GM23338 (cell line): ENCODE data around the gene DDX60. TPM values are rescaled to one million over a fixed set of nuclear protein-coding genes. Genes with fewer than 3 reads are reported as not detected.

Experiments used
- ATAC-seq: fragments of 200-7000 bp; cut with Tn5 transposase; 3 replicates; pipeline ENCODE4 v1.9.1; 2020
- DNase-seq: peaks from one replicate; pipeline ENCODE4 v3.0.0-alpha.2; 2015; ENCODE audit warnings: low spot score
- H2AFZ ChIP-seq: fragments of 200-600 bp; sonication (generic); 2 replicates; pipeline ENCODE4 v1.8.0; 2016; ENCODE audit warnings: antibody characterized with exemption, mild to moderate bottlenecking, moderate library complexity
- H3F3A ChIP-seq: fragments of 200-600 bp; sonication (generic); replicated peaks from 2 replicates; pipeline ENCODE4 v1.8.0; 2017; ENCODE audit warnings: antibody characterized with exemption, mixed run types, low read depth
- H3K27ac ChIP-seq: fragments of 200-600 bp; sonication (generic); 2 replicates; pipeline ENCODE4 v1.6.1; 2016; ENCODE audit warnings: low read depth
- H3K27me3 ChIP-seq: fragments of 200-600 bp; sonication (generic); 2 replicates; pipeline ENCODE4 v1.8.0; 2016; ENCODE audit warnings: mild to moderate bottlenecking, mixed run types, moderate library complexity; ENCODE audit not compliant: insufficient read depth
- H3K36me3 ChIP-seq: fragments of 200-600 bp; sonication (generic); 2 replicates; pipeline ENCODE4 v1.8.0; 2016; ENCODE audit warnings: mild to moderate bottlenecking; ENCODE audit not compliant: insufficient read depth
- H3K4me1 ChIP-seq: fragments of 200-600 bp; sonication (generic); 2 replicates; pipeline ENCODE4 v1.8.0; 2016; ENCODE audit warnings: mild to moderate bottlenecking, moderate library complexity; ENCODE audit not compliant: insufficient read depth
- H3K4me2 ChIP-seq: fragments of 200-600 bp; sonication (generic); 2 replicates; pipeline ENCODE4 v1.7.1; 2017; ENCODE audit warnings: mixed run types
- H3K4me3 ChIP-seq: fragments of 200-600 bp; sonication (generic); 2 replicates; pipeline ENCODE4 v1.6.1; 2016; ENCODE audit warnings: mixed run types
- H3K79me2 ChIP-seq: fragments of 200-600 bp; sonication (generic); replicated peaks from 2 replicates; pipeline ENCODE4 v1.8.0; 2017; ENCODE audit warnings: mild to moderate bottlenecking; ENCODE audit not compliant: insufficient read depth
- H3K9me2 ChIP-seq: fragments of 200-600 bp; sonication (generic); 2 replicates; pipeline ENCODE4 v1.8.0; 2017; ENCODE audit not compliant: insufficient read depth
- H4K20me1 ChIP-seq: fragments of 200-600 bp; sonication (generic); replicated peaks from 2 replicates; pipeline ENCODE4 v1.8.0; 2017; ENCODE audit warnings: mild to moderate bottlenecking; ENCODE audit not compliant: insufficient read depth
- H3K27ac Mint-ChIP-seq: 2 replicates; pipeline ENCODE4 v1.8.0; 2020; ENCODE audit warnings: inconsistent platforms, mild to moderate bottlenecking, moderate library complexity, mixed read lengths
- H3K27me3 Mint-ChIP-seq: 3 replicates; pipeline ENCODE4 v1.8.0; 2022; ENCODE audit warnings: low read depth, mild to moderate bottlenecking, moderate library complexity, mixed read lengths, inconsistent platforms; ENCODE audit not compliant: insufficient read depth, poor library complexity
- H3K36me3 Mint-ChIP-seq: 3 replicates; pipeline ENCODE4 v1.8.0; 2021; ENCODE audit warnings: low read depth, mild to moderate bottlenecking, inconsistent platforms, moderate library complexity, mixed read lengths
- H3K4me1 Mint-ChIP-seq: 3 replicates; pipeline ENCODE4 v1.8.0; 2020; ENCODE audit warnings: mild to moderate bottlenecking, inconsistent platforms, mixed read lengths
- H3K4me3 Mint-ChIP-seq: 3 replicates; pipeline ENCODE4 v1.8.0; 2021; ENCODE audit warnings: moderate library complexity, mild to moderate bottlenecking, inconsistent platforms, mixed read lengths
- H3K9me3 Mint-ChIP-seq: 3 replicates; pipeline ENCODE4 v1.8.0; 2020; ENCODE audit warnings: moderate library complexity, mild to moderate bottlenecking, inconsistent platforms, mixed read lengths
- CREB1 ChIP-seq: fragments of 250-450 bp; sonication (Bioruptor Pico); IDR thresholded peaks from 2 replicates; pipeline ENCODE4 v1.5.0; 2020; ENCODE audit warnings: low read depth, mild to moderate bottlenecking, moderate library complexity
- CTCF ChIP-seq, 2 experiments: fragments of 200-600 bp in 1 of 2; sonication (generic) in 1 of 2; conservative IDR thresholded peaks; 2 replicates each; pipeline versions ENCODE4 v1.5.1 to v1.6.1; 2016 to 2017; ENCODE audit warnings: antibody characterized with exemption in 2 of 2, low read depth in 2 of 2, mild to moderate bottlenecking in 2 of 2, moderate library complexity in 1 of 2
- ZNF331 ChIP-seq: fragments of 250-450 bp; sonication (Bioruptor Pico); IDR thresholded peaks from 2 replicates; pipeline ENCODE4 v1.5.0; 2020; ENCODE audit warnings: low read depth, mild to moderate bottlenecking, moderate library complexity
- ZNF462 ChIP-seq: fragments of 250-450 bp; sonication (Bioruptor Pico); IDR thresholded peaks from 2 replicates; pipeline ENCODE4 v1.5.0; 2020; ENCODE audit warnings: mild to moderate bottlenecking, moderate library complexity
- polyA plus RNA-seq: library from polyadenylated mRNA; unstranded; fragments of >200 nt; fragmentation: Nextera tagmentation; extraction: Ambion mirVana; gene quantifications from 2 replicates; pipeline ENCODE4 v1.2.1, GENCODE V29; 2016
- total RNA-seq: library from RNA; depleted of rRNA; stranded (reverse); fragments of >200 nt; shearing (Covaris generic); gene quantifications from 2 replicates; pipeline ENCODE4 v1.2.3, GENCODE V29; 2014

Gene DDX60
- total and polyA plus RNA-seq, 2 experiments from 2014 or later, result 1.0 to 1.4 TPM

- no peaks in the 10 kb centered on the region for H4K20me1 ChIP-seq
- no peak overlapping the region for H3K4me2 ChIP-seq
- no peak for DNase-seq
- no peaks in the 10 kb centered on the region for H3K27me3 ChIP-seq
- Mint-ChIP-seq H3K4me3 (no peak overlapping the region), H3K9me3 (no peaks in the 10 kb centered on the region), H3K4me1 (peaks cover under 1% of the 10 kb centered on the region; the same call in 1 of the 3 replicates), H3K36me3 (no peaks in the 10 kb centered on the region), H3K27me3 (no peaks in the 10 kb centered on the region), H3K27ac (no peak overlapping the region)
- no peaks in the 10 kb centered on the region for H3K79me2 ChIP-seq
- H3K36me3 ChIP-seq, result no peaks in the 10 kb centered on the region
- H3K4me3 ChIP-seq, result no peak overlapping the region
- H3K27ac ChIP-seq, result no peak overlapping the region
- H2AFZ ChIP-seq, result no peak overlapping the region
- TF ChIP-seq CTCF (conservative IDR thresholded peaks at IDR 0.05; ENCODE audit: low read depth in 2 of 2), result no peak
- no peak for TF ChIP-seq ZNF331 (CRISPR knock-in tag)
- TF ChIP-seq CREB1 (CRISPR knock-in tag), result no peak
- no peak for TF ChIP-seq ZNF462 (CRISPR knock-in tag)
- 0 out of 2 replicates have a peak, but pooled peaks cover 2% of the 10 kb centered on the region for H3K9me2 ChIP-seq
- no peaks in the 10 kb centered on the region for H3F3A ChIP-seq
- ATAC-seq, result no peak
- H3K4me1 ChIP-seq, result peaks cover under 1% of the 10 kb centered on the region; the same call in 1 of the 2 replicates
These were observed 9.6 kb downstream of the DDX60 start for GRCh38 chr4:168308912-168309311.
